H1 (cell line): ENCODE results near the gene CPD. TPM values are rescaled to one million over a fixed set of nuclear protein-coding genes. Genes with fewer than 3 reads are reported as not detected.

Experiments used
- CTCF ChIA-PET: fragments of 300-600 bp; sonication (Branson Sonifier 250); formaldehyde crosslinking; loops from one replicate; lab custom pipeline; 2021; ENCODE audit not compliant: partially characterized antibody; lab: Charles Lee
- POLR2A ChIA-PET: fragments of 300-600 bp; sonication (Branson Sonifier 250); formaldehyde crosslinking; loops from one replicate; lab custom pipeline; 2021; ENCODE audit warnings: inconsistent platforms; ENCODE audit not compliant: partially characterized antibody; lab: Charles Lee
- DNase-seq, 2 experiments: peaks; one replicate each; pipeline versions ENCODE4 v3.0.0 to v3.0.0-alpha.2; 2010 to 2022; ENCODE audit warnings: low spot score in 2 of 2, low read depth in 1 of 2, mixed read lengths in 1 of 2
- FAIRE-seq: peaks from 2 replicates; lab custom pipeline; 2011; peaks lifted over from hg19 to GRCh38; lab: Jason Lieb, UNC
- H2AFZ ChIP-seq: 2 replicates; pipeline ENCODE4 v1.8.1; 2012; ENCODE audit warnings: low read length, inconsistent platforms
- H2AK5ac ChIP-seq: 2 replicates; pipeline ENCODE4 v1.6.1; 2013; ENCODE audit warnings: low read depth, low read length
- H2BK120ac ChIP-seq: replicated peaks from 2 replicates; pipeline ENCODE3; 2013; ENCODE audit warnings: low read depth, low read length, inconsistent platforms
- H2BK12ac ChIP-seq: 2 replicates; pipeline ENCODE4 v1.6.1; 2013; ENCODE audit warnings: low read depth, low read length
- H2BK15ac ChIP-seq: 2 replicates; pipeline ENCODE4 v1.6.1; 2013; ENCODE audit warnings: low read length
- H2BK20ac ChIP-seq: 2 replicates; pipeline ENCODE4 v1.6.1; 2013; ENCODE audit warnings: low read length
- H2BK5ac ChIP-seq: 2 replicates; pipeline ENCODE4 v1.6.1; 2013; ENCODE audit warnings: low read depth, low read length
- H3K14ac ChIP-seq: 2 replicates; pipeline ENCODE4 v1.6.1; 2013; ENCODE audit warnings: inconsistent platforms; ENCODE audit not compliant: insufficient read length
- H3K18ac ChIP-seq: 2 replicates; pipeline ENCODE4 v1.6.1; 2013; ENCODE audit warnings: low read length; ENCODE audit errors: extremely low read depth
- H3K23ac ChIP-seq: 2 replicates; pipeline ENCODE4 v1.6.1; 2013; ENCODE audit warnings: inconsistent platforms; ENCODE audit not compliant: insufficient read length
- H3K23me2 ChIP-seq: 2 replicates; pipeline ENCODE4 v1.6.1; 2013; ENCODE audit warnings: low read depth, low read length
- H3K27ac ChIP-seq: 2 replicates; pipeline ENCODE4 v1.6.1; 2011; ENCODE audit warnings: low read depth, low read length, inconsistent platforms
- H3K27me3 ChIP-seq, 4 experiments: replicated peaks in 1 of 4; 1 replicate in 1 of 4; 2 replicates in 3 of 4; pipeline versions ENCODE4 v1.6.1 to v1.8.1; 2011 to 2013; ENCODE audit warnings: low read length in 3 of 4, mild to moderate bottlenecking in 3 of 4, inconsistent platforms in 2 of 4, mixed read lengths in 2 of 4, moderate library complexity in 1 of 4; ENCODE audit not compliant: control insufficient read depth in 3 of 4, insufficient read depth in 3 of 4; ENCODE audit errors: extremely low read depth in 1 of 4
- H3K36me3 ChIP-seq, 4 experiments: 2 replicates each; pipeline versions ENCODE4 v1.6.1 to v1.8.1; 2011 to 2013; ENCODE audit warnings: mild to moderate bottlenecking in 4 of 4, low read length in 3 of 4, moderate library complexity in 2 of 4, control low read depth in 1 of 4, inconsistent platforms in 1 of 4; ENCODE audit not compliant: insufficient read depth in 4 of 4, control insufficient read depth in 2 of 4
- H3K4ac ChIP-seq: replicated peaks from 2 replicates; pipeline ENCODE3; 2013; ENCODE audit warnings: low read length, low read depth, mixed read lengths, inconsistent platforms; ENCODE audit not compliant: insufficient read length
- H3K4me1 ChIP-seq, 4 experiments: replicated peaks in 1 of 4; 1 replicate in 1 of 4; 2 replicates in 3 of 4; pipeline versions ENCODE4 v1.6.1 to v1.8.1; 2011 to 2013; ENCODE audit warnings: low read length in 3 of 4, inconsistent platforms in 2 of 4, mixed read lengths in 1 of 4; ENCODE audit not compliant: insufficient read depth in 4 of 4, control insufficient read depth in 3 of 4
- H3K4me2 ChIP-seq, 2 experiments: 2 replicates each; pipeline versions ENCODE4 v1.6.1 to v1.8.1; 2011 to 2013; ENCODE audit warnings: low read depth in 2 of 2, low read length in 2 of 2, control low read depth in 1 of 2, inconsistent platforms in 1 of 2, mild to moderate bottlenecking in 1 of 2; ENCODE audit not compliant: insufficient read depth in 1 of 2
- H3K4me3 ChIP-seq, 4 experiments: fragments of 200-600, 300-600 bp in 1 of 4; sonication (generic), shearing (Covaris generic), sonication (Bioruptor Twin) in 1 of 4; 2 replicates each; pipeline versions ENCODE4 v1.5.1 to v1.8.1; 2011 to 2016; ENCODE audit warnings: low read length in 4 of 4, low read depth in 3 of 4, control low read depth in 2 of 4, inconsistent platforms in 2 of 4, mild to moderate bottlenecking in 2 of 4, mixed read lengths in 1 of 4, moderate library complexity in 1 of 4; ENCODE audit not compliant: insufficient read depth in 2 of 4; ENCODE audit errors: extremely low read depth in 1 of 4
- H3K56ac ChIP-seq: replicated peaks from 2 replicates; pipeline ENCODE3; 2013; ENCODE audit warnings: low read depth, mild to moderate bottlenecking, mixed read lengths, low read length, inconsistent platforms; ENCODE audit not compliant: insufficient read length
- H3K79me1 ChIP-seq: 2 replicates; pipeline ENCODE4 v1.6.1; 2013; ENCODE audit warnings: low read depth, low read length, control low read depth
- H3K79me2 ChIP-seq, 2 experiments: 2 replicates each; pipeline versions ENCODE4 v1.6.1 to v1.8.1; 2012 to 2013; ENCODE audit warnings: low read length in 2 of 2, mild to moderate bottlenecking in 2 of 2, inconsistent platforms in 1 of 2; ENCODE audit not compliant: insufficient read depth in 2 of 2, control insufficient read depth in 1 of 2
- H3K9ac ChIP-seq, 4 experiments: replicated peaks in 1 of 4; 1 replicate in 1 of 4; 2 replicates in 3 of 4; pipeline versions ENCODE4 v1.6.1 to v1.8.1; 2011 to 2013; ENCODE audit warnings: low read depth in 3 of 4, low read length in 3 of 4, control low read depth in 2 of 4, mild to moderate bottlenecking in 2 of 4, moderate library complexity in 2 of 4, inconsistent platforms in 1 of 4; ENCODE audit errors: extremely low read depth in 1 of 4
- H3K9me3 ChIP-seq, 2 experiments: 2 replicates each; pipeline versions ENCODE4 v1.6.1 to v1.8.1; 2012 to 2013; ENCODE audit warnings: mild to moderate bottlenecking in 2 of 2, moderate library complexity in 2 of 2, control low read depth in 1 of 2, inconsistent platforms in 1 of 2, low read depth in 1 of 2, low read length in 1 of 2, mixed read lengths in 1 of 2; ENCODE audit not compliant: insufficient read depth in 2 of 2
- H4K20me1 ChIP-seq, 2 experiments: replicated peaks in 1 of 2; 2 replicates each; pipeline versions ENCODE3 to v1.8.1; 2011 to 2013; ENCODE audit warnings: inconsistent platforms in 2 of 2, low read length in 2 of 2, mild to moderate bottlenecking in 1 of 2; ENCODE audit not compliant: insufficient read depth in 2 of 2, control insufficient read depth in 1 of 2
- H4K5ac ChIP-seq: 2 replicates; pipeline ENCODE4 v1.6.1; 2013; ENCODE audit warnings: low read length, low read depth, mixed read lengths, inconsistent platforms; ENCODE audit not compliant: insufficient read length
- H4K8ac ChIP-seq: 2 replicates; pipeline ENCODE4 v1.8.0; 2013; ENCODE audit warnings: mild to moderate bottlenecking, moderate library complexity, low read length, inconsistent platforms; ENCODE audit not compliant: insufficient read depth; ENCODE audit errors: extremely low read depth
- H4K91ac ChIP-seq: replicated peaks from 2 replicates; pipeline ENCODE3; 2013; ENCODE audit warnings: low read length, mixed read lengths, inconsistent platforms; ENCODE audit not compliant: insufficient read length
- BRCA1 ChIP-seq: IDR thresholded peaks from 2 replicates; pipeline ENCODE4 v1.6.1; 2012; ENCODE audit warnings: low read depth, low read length, improper control_type of control experiment
- CREB1 ChIP-seq: IDR thresholded peaks from 2 replicates; pipeline ENCODE4 v1.6.1; 2012; ENCODE audit warnings: inconsistent platforms
- EGR1 ChIP-seq: IDR thresholded peaks from 2 replicates; pipeline ENCODE4 v1.6.1; 2011; ENCODE audit warnings: low read depth, low read length, borderline replicate concordance
- GABPA ChIP-seq: IDR thresholded peaks from 2 replicates; pipeline ENCODE4 v1.6.1; 2011; ENCODE audit warnings: mild to moderate bottlenecking, low read length, moderate library complexity, borderline replicate concordance; ENCODE audit not compliant: insufficient read depth
- MAFK ChIP-seq: IDR thresholded peaks from 2 replicates; pipeline ENCODE4 v1.6.1; 2012; ENCODE audit warnings: low read depth, mild to moderate bottlenecking, improper control_type of control experiment, low read length
- POU5F1 ChIP-seq: IDR thresholded peaks from 2 replicates; pipeline ENCODE4 v1.6.1; 2011; ENCODE audit warnings: low read depth, mild to moderate bottlenecking, low read length, moderate library complexity
- RAD21 ChIP-seq, 2 experiments: IDR thresholded peaks in 1 of 2; conservative IDR thresholded peaks in 1 of 2; 2 replicates each; pipeline ENCODE4 v1.6.1; 2011; ENCODE audit warnings: low read depth in 2 of 2, low read length in 2 of 2, improper control_type of control experiment in 1 of 2, inconsistent platforms in 1 of 2, mild to moderate bottlenecking in 1 of 2, moderate library complexity in 1 of 2
- RFX5 ChIP-seq: IDR thresholded peaks from 2 replicates; pipeline ENCODE4 v1.6.1; 2011; ENCODE audit warnings: low read depth, low read length, improper control_type of control experiment, borderline replicate concordance
- SAP30 ChIP-seq: fragments of 300-600 bp; sonication (generic); IDR thresholded peaks from 2 replicates; pipeline ENCODE4 v1.7.1; 2012; ENCODE audit warnings: low read length, moderate library complexity, mild to moderate bottlenecking, inconsistent platforms; ENCODE audit not compliant: insufficient read depth, insufficient replicate concordance
- TAF7 ChIP-seq: optimal IDR thresholded peaks from 2 replicates; pipeline ENCODE3; 2011; ENCODE audit warnings: low read depth, mild to moderate bottlenecking, inconsistent platforms, low read length, moderate library complexity, borderline replicate concordance
- ZNF274 ChIP-seq: IDR thresholded peaks from 2 replicates; pipeline ENCODE4 v1.7.0; 2012; ENCODE audit warnings: low read length, borderline replicate concordance; ENCODE audit errors: extremely low read depth
- WGBS, 2 experiments: shearing (Covaris generic) in 1 of 2; methylation state at CpG; one replicate each; pipeline versions ENCODE4 v1.1.6 to v1.1.7; 2013 to 2015; ENCODE audit warnings: low lambda C conversion rate in 2 of 2, mixed read lengths in 2 of 2, inconsistent platforms in 1 of 2, low coverage in 1 of 2, missing lambda C conversion rate in 1 of 2; ENCODE audit not compliant: insufficient replicate concordance in 2 of 2, insufficient coverage in 1 of 2, insufficient read length in 1 of 2; ENCODE audit errors: extremely low coverage in 1 of 2, missing lambda C conversion rate in 1 of 2; 5-methylcytosine and 5-hydroxymethylcytosine counted together
- polyA plus RNA-seq, 7 experiments: library from polyadenylated mRNA; depleted of rRNA in 3 of 7; stranded (reverse) in 5 of 7; unstranded in 2 of 7; fragments of >200 nt in 5 of 7; fragments of 200-250 nt in 2 of 7; gene quantifications; 1 replicate in 5 of 7; 2 replicates in 1 of 7; 4 replicates in 1 of 7; pipeline versions ENCODE4 v1.2.1 to v1.2.3, GENCODE V29; 2011 to 2013; ENCODE audit warnings: missing spikeins in 2 of 7, mixed read lengths in 2 of 7
- total RNA-seq: library from RNA; stranded (reverse); fragmentation: NEBNext Ultra II Directional; extraction: Animal tissue kit (Norgen Biotek cat#: 25700); gene quantifications from 2 replicates; pipeline ENCODE4 v1.2.1, GENCODE V29; 2021

CPD gene
- total and polyA plus RNA-seq, 2 of the 8 experiments (the other 6 are each of a cell fraction or from before 2014, with no cell fraction given): 8.6 to 46.2 TPM

- WGBS, 2 experiments: 90% methylated on average over 12 of the region's 12 CpGs; no CpG with 5 or more reads in 1 of the 2 experiments
- TF ChIP-seq POU5F1 (no peak), BRCA1 (no peak), ZNF274 (no peak), TAF7 (no peak), RAD21 (IDR thresholded peaks at IDR 0.05 in 1 of 2, conservative IDR thresholded peaks at IDR 0.05 in 1 of 2; ENCODE audit: low read depth in 2 of 2, low read length in 2 of 2) (no peak), RFX5 (no peak), MAFK (no peak), GABPA (no peak), CREB1 (no peak), EGR1 (no peak), SAP30 (no peak)
These were observed 71.6 kb downstream of the CPD start for GRCh38 chr17:30450125-30451027.

More at GRCh38 chr17:30450125-30451027, 71.6 kb downstream of the CPD start:
- H4K91ac ChIP-seq: no peak overlapping the region
- H4K8ac ChIP-seq: no peak overlapping the region
- no peaks in the 10 kb centered on the region for H3K23me2 ChIP-seq
- H3K79me1 ChIP-seq: no peaks in the 10 kb centered on the region
- H3K79me2 ChIP-seq: no peaks in the 10 kb centered on the region
- no peak overlapping the region for H3K27ac ChIP-seq
- H3K14ac ChIP-seq: no peak overlapping the region
- H2BK20ac ChIP-seq: no peak overlapping the region
- no peak overlapping the region for H3K18ac ChIP-seq
- no peak overlapping the region for H2AK5ac ChIP-seq
- FAIRE-seq (no peak), DNase-seq (no peak)
- H4K20me1 ChIP-seq: peaks cover 0 to 1% of the 10 kb centered on the region in 2 experiments
- H3K4me1 ChIP-seq: no peaks in the 10 kb centered on the region
- peaks cover 0 to 9% (median 3%) of the 10 kb centered on the region in 4 experiments; a peak in 4 of 8 replicates for H3K36me3 ChIP-seq
- H2BK120ac ChIP-seq: no peak overlapping the region
- CTCF ChIA-PET: interaction anchor here (0.6 to 0.7 kb wide), 2 partner anchors 110 to 116 kb away, joined by 3 read pairs; no protein-coding TSS in a partner anchor
- H3K27me3 ChIP-seq: no peaks in the 10 kb centered on the region
- H4K5ac ChIP-seq: no peak overlapping the region
- H3K4me2 ChIP-seq: no peak overlapping the region
- H2BK5ac ChIP-seq: no peak overlapping the region
- peaks cover 0 to 7% of the 10 kb centered on the region in 2 experiments; a peak in 1 of 4 replicates for H3K9me3 ChIP-seq
- POLR2A ChIA-PET: no interaction called here
- H2AFZ ChIP-seq: no peak overlapping the region
- H3K56ac ChIP-seq: no peak overlapping the region
- H3K9ac ChIP-seq: no peak overlapping the region
- no peak overlapping the region for H3K4ac ChIP-seq
- H3K4me3 ChIP-seq: no peak overlapping the region
- H2BK12ac ChIP-seq: no peak overlapping the region
- no peak overlapping the region for H3K23ac ChIP-seq
- H2BK15ac ChIP-seq: no peak overlapping the region
